ENCODE measurements around the gene RAB17. TPM values are rescaled to one million over a fixed set of nuclear protein-coding genes. Genes with fewer than 3 reads are reported as not detected.

RAB17 gene
- total and polyA plus RNA-seq, 10 of the 15 experiments (the other 5 are each of a cell fraction or from before 2014, with no cell fraction given): 0.07 to 1.4 (median 0.28) TPM; not detected in 3

- TF ChIP-seq, protein P1, sequence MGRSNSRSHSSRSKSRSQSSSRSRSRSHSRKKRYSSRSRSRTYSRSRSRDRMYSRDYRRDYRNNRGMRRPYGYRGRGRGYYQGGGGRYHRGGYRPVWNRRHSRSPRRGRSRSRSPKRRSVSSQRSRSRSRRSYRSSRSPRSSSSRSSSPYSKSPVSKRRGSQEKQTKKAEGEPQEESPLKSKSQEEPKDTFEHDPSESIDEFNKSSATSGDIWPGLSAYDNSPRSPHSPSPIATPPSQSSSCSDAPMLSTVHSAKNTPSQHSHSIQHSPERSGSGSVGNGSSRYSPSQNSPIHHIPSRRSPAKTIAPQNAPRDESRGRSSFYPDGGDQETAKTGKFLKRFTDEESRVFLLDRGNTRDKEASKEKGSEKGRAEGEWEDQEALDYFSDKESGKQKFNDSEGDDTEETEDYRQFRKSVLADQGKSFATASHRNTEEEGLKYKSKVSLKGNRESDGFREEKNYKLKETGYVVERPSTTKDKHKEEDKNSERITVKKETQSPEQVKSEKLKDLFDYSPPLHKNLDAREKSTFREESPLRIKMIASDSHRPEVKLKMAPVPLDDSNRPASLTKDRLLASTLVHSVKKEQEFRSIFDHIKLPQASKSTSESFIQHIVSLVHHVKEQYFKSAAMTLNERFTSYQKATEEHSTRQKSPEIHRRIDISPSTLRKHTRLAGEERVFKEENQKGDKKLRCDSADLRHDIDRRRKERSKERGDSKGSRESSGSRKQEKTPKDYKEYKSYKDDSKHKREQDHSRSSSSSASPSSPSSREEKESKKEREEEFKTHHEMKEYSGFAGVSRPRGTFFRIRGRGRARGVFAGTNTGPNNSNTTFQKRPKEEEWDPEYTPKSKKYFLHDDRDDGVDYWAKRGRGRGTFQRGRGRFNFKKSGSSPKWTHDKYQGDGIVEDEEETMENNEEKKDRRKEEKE (IDR thresholded peaks at IDR 0.05): no peak
- TF ChIP-seq POU2F2 (IDR thresholded peaks at IDR 0.05; ENCODE audit: borderline replicate concordance, low read depth, low read length): no peak
Measured at GRCh38 chr2:237603718-237604362, 13.3 kb upstream of the RAB17 start (continued).

DNA sequence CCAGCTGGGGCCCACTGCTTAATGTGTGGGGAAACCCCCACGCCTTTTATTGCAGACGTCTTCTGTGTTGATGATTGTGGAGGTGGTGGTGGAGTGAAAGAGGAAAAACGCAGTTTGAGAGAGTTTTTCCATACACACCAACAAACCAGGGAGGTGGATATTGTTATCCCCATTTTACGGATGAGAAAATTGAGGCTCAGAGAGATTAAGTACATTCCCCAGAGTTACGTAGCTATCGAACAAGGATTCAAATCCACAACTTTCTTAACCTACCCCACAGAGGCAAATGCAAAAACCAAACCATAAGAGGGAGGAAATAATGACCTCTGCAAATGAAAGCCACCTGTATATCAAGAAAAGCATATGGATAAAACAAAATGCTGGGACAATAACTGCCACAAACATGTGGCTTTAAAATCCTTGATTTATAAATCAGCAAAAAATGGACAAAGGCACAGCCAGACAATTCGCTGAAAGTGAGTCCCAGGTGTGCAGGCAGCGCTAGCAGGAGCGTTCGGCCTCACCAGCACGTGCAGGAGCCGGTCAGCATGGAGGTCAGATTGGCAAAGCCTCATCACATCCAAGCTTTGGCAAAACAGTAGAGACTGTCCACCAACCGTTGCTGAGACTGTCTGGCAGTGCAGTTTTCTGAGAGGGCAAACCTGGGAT, 12.6 kb upstream of the RAB17 start:
- FAIRE-seq: no peak
- ATAC-seq: no peak
- Histone ChIP-seq H3K4me2 (ENCODE audit: control insufficient read depth, insufficient read depth) (peak overlapping the region; percentile 75), H2AFZ (ENCODE audit: control insufficient read depth, low read depth, low read length) (peak overlapping the region; percentile 82), H3K9ac (ENCODE audit: control insufficient read depth, insufficient read depth, low read length) (0 out of 2 replicates have a peak overlapping the region, but pooled peaks have one; percentile 21), H4K20me1 (ENCODE audit: control insufficient read depth, insufficient read depth) (no peaks in the 10 kb centered on the region), H3K27me3 (replicated peaks in 1 of 2; ENCODE audit: control insufficient read depth in 2 of 2, insufficient read depth in 2 of 2, low read length in 1 of 2) (no peaks in the 10 kb centered on the region), H3K4me1 (ENCODE audit: control insufficient read depth, insufficient read depth, low read length) (peaks cover 8% of the 10 kb centered on the region), H3K36me3 (ENCODE audit: control insufficient read depth in 2 of 2, insufficient read depth in 2 of 2, low read length in 1 of 2) (no peaks in the 10 kb centered on the region), H3K79me2 (ENCODE audit: control insufficient read depth, insufficient read depth, low read length) (no peaks in the 10 kb centered on the region), H3K9me3 (replicated peaks; ENCODE audit: control insufficient read depth, insufficient read depth, low read length) (no peaks in the 10 kb centered on the region), H3K4me3 (no peak overlapping the region), H3K27ac (ENCODE audit: control insufficient read depth, insufficient read depth) (no peak overlapping the region)
- SMC1A ChIA-PET (ENCODE audit: uncharacterized antibody, unreplicated experiment): interaction anchor here (0.8 to 1.4 kb wide), 5 partner anchors 66 to 142 kb away, joined by 3 to 6 read pairs (median 4); no protein-coding TSS in a partner anchor
- intact Hi-C loops (cut with micrococcal nuclease; ENCODE audit: unreplicated experiment) (no loop called here), in situ Hi-C loops (cut with MboI) (no loop called here)
- POLR2A ChIA-PET: interaction anchor here (0.8 to 0.9 kb wide), 3 partner anchors 11 to 62 kb away, joined by 3 to 5 read pairs (median 3); no protein-coding TSS in a partner anchor
- BruUV-seq (replicated peaks): no TSS peak
- RAD21 ChIA-PET (ENCODE audit: unreplicated experiment): interaction anchor here (1.2 to 2.3 kb wide), 4 partner anchors 10 to 142 kb away, joined by 3 to 7 read pairs (median 4); no protein-coding TSS in a partner anchor
- DNase-seq (ENCODE audit: low read depth, low spot score): no peak
- CTCF ChIA-PET: interaction anchor here (1.0 to 2.8 kb wide), 4 partner anchors 31 to 171 kb away, joined by 4 to 11 read pairs (median 6); no protein-coding TSS in a partner anchor
- 74% methylated on average over 13 of the region's 13 CpGs for WGBS (ENCODE audit: insufficient coverage, insufficient replicate concordance, low lambda C conversion rate, missing lambda C conversion rate)
- TF ChIP-seq BHLHE40 (IDR thresholded peaks at IDR 0.05; ENCODE audit: borderline replicate concordance in 1 of 2, low read depth in 2 of 2, low read length in 1 of 2) (peak in 1 of 2 experiments; percentile 28; a peak in 1 of 4 replicates), NR2F1 (conservative IDR thresholded peaks at IDR 0.05) (no peak), JUND (IDR thresholded peaks at IDR 0.05; ENCODE audit: low read depth, low read length) (no peak), ZSCAN29 (IDR thresholded peaks at IDR 0.05) (no peak), EZH2 (IDR thresholded peaks at IDR 0.05; ENCODE audit: borderline replicate concordance, control insufficient read depth, low read depth, low read length) (no peak), YY1 (IDR thresholded peaks at IDR 0.05; ENCODE audit: low read depth, low read length) (0 out of 2 replicates have a peak, but pooled peaks have one; percentile 9), BCL11A (IDR thresholded peaks at IDR 0.05; ENCODE audit: low read depth, low read length) (no peak), STAT3 (IDR thresholded peaks at IDR 0.05; ENCODE audit: low read depth, low read length) (no peak), IKZF1 (conservative IDR thresholded peaks at IDR 0.05) (no peak), BACH1 (IDR thresholded peaks at IDR 0.05; ENCODE audit: borderline replicate concordance) (no peak), MEF2B (IDR thresholded peaks at IDR 0.05; ENCODE audit: partially characterized antibody, poor library complexity, severe bottlenecking) (no peak), MTA3 (IDR thresholded peaks at IDR 0.05; ENCODE audit: borderline replicate concordance, low read length) (no peak), PBX3 (IDR thresholded peaks at IDR 0.05; ENCODE audit: insufficient replicate concordance, low read depth, low read length) (no peak), ZZZ3 (IDR thresholded peaks at IDR 0.05; ENCODE audit: control insufficient read depth, insufficient read length, low read depth) (no peak), MYC (IDR thresholded peaks at IDR 0.05; ENCODE audit: insufficient read depth, insufficient read length, insufficient replicate concordance, low read length, severe bottlenecking) (no peak)

All from GM12878 (cell line).